Suprapubic skin (tissue), 4 donors: ENCODE results near the gene TAF3. TPM values are rescaled to one million over a fixed set of nuclear protein-coding genes. Genes with fewer than 3 reads are reported as not detected.

Source experiments
- DNase-seq, 2 donors: peaks; one replicate each; pipeline ENCODE4 v3.0.0-alpha.2; 2019; ENCODE audit warnings: low spot score in 2 of 2
- H3K27ac ChIP-seq: fragments of 200-600 bp; sonication (generic); one replicate; pipeline ENCODE4 v1.5.1; 2019
- H3K27me3 ChIP-seq: fragments of 200-600 bp; sonication (generic); one replicate; pipeline ENCODE4 v1.5.1; 2019
- H3K36me3 ChIP-seq: fragments of 200-600 bp; sonication (generic); one replicate; pipeline ENCODE4 v1.5.1; 2019
- H3K4me1 ChIP-seq: fragments of 200-600 bp; sonication (generic); one replicate; pipeline ENCODE4 v1.5.1; 2019
- H3K4me3 ChIP-seq: fragments of 200-600 bp; sonication (generic); one replicate; pipeline ENCODE4 v1.5.1; 2019; ENCODE audit warnings: mild to moderate bottlenecking
- H3K9me3 ChIP-seq: fragments of 200-600 bp; sonication (generic); one replicate; pipeline ENCODE4 v1.5.1; 2019
- EP300 ChIP-seq: sonication (generic); formaldehyde crosslinking; IDR thresholded peaks from one replicate; pipeline ENCODE4 v1.6.1; 2017; ENCODE audit warnings: antibody characterized with exemption
- POLR2A ChIP-seq, 2 donors: fragments of 450-650 bp; IDR thresholded peaks; one replicate each; pipeline ENCODE4 v1.6.1; 2017; ENCODE audit warnings: antibody characterized with exemption in 2 of 2, mild to moderate bottlenecking in 2 of 2, moderate library complexity in 2 of 2
- POLR2AphosphoS5 ChIP-seq, 3 donors: sonication (generic); formaldehyde crosslinking; IDR thresholded peaks; one replicate each; pipeline ENCODE4 v1.6.1; 2017; ENCODE audit warnings: antibody characterized with exemption in 3 of 3
- WGBS: methylation state at CpG from one replicate; pipeline ENCODE4 v1.1.5; 2018; 5-methylcytosine and 5-hydroxymethylcytosine counted together
- total RNA-seq, 4 donors: library from RNA; depleted of rRNA; stranded (reverse); fragments of >200 nt; gene quantifications; one replicate each; pipeline ENCODE4 v1.1.0, GENCODE V29; 2016
- TF ChIP-seq, protein P1 (sequence below), 2 donors: fragments of 200-600 bp in 1 of 2; fragments of 450-650 bp in 1 of 2; sonication (generic) in 1 of 2; IDR thresholded peaks; one replicate each; pipeline ENCODE4 v1.5.1; 2016 to 2019; ENCODE audit warnings: antibody characterized with exemption in 2 of 2, mild to moderate bottlenecking in 1 of 2, moderate library complexity in 1 of 2

TAF3 gene
- total RNA-seq, 4 donors from 2014 or later, result 5.6 to 13.3 (median 10.3) TPM

DNA sequence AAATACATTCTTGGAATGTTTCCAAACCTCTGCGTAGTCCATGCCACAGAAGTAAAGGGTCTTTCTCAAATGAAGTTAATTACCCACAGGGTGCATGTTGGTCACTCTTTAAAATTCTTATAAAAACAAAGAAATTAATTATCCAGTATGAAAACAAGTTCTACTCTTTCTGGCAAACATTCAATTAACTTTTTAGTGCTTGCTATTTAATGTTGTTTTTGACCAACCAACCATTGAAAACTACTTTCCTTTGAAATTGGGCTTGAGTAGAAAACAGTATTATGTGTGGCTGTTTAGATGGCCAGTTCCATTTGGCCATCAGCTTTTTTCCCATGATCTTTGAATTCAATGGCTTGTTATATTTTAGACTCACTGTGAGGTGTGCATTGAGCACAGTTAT is 83.0 kb downstream of the TAF3 start:
- H3K27ac ChIP-seq, result no peak overlapping the region
- H3K4me3 ChIP-seq, result no peak overlapping the region
- TF ChIP-seq, protein P1, sequence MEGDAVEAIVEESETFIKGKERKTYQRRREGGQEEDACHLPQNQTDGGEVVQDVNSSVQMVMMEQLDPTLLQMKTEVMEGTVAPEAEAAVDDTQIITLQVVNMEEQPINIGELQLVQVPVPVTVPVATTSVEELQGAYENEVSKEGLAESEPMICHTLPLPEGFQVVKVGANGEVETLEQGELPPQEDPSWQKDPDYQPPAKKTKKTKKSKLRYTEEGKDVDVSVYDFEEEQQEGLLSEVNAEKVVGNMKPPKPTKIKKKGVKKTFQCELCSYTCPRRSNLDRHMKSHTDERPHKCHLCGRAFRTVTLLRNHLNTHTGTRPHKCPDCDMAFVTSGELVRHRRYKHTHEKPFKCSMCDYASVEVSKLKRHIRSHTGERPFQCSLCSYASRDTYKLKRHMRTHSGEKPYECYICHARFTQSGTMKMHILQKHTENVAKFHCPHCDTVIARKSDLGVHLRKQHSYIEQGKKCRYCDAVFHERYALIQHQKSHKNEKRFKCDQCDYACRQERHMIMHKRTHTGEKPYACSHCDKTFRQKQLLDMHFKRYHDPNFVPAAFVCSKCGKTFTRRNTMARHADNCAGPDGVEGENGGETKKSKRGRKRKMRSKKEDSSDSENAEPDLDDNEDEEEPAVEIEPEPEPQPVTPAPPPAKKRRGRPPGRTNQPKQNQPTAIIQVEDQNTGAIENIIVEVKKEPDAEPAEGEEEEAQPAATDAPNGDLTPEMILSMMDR (IDR thresholded peaks at IDR 0.05), result no peak
- TF ChIP-seq EP300, result no peak
- no peak for TF ChIP-seq POLR2AphosphoS5 (IDR thresholded peaks at IDR 0.05)
- no peak for TF ChIP-seq POLR2A (IDR thresholded peaks at IDR 0.05)
- no peaks in the 10 kb centered on the region for H3K9me3 ChIP-seq
- H3K4me1 ChIP-seq, result no peaks in the 10 kb centered on the region
- peaks cover 3% of the 10 kb centered on the region for H3K36me3 ChIP-seq
- no peaks in the 10 kb centered on the region for H3K27me3 ChIP-seq
- DNase-seq, result no peak
- WGBS, result 98% methylated on average over 1 of the region's 1 CpG

DNA sequence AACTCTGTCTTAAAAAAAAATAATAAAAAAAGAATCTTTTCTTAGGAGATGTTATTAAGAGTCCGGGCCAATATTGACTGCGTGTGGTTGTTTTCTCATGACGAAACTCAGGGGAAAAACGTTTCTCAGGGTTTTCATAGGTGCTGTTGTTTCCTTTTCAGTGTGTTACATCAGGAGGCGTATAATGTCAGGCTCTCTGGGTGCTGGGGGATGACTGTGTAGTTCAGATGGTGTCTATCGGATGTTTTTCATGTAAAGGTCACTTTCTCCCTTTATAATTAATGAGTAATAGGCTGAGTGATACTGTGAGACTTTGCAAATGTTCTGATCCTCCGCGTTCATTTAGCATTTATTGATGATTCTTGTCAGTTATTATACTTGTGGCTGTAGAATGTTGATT is 84.1 kb downstream of the TAF3 start:
- H3K4me1 ChIP-seq, result no peaks in the 10 kb centered on the region
- TF ChIP-seq POLR2AphosphoS5 (IDR thresholded peaks at IDR 0.05) (no peak), EP300 (no peak), POLR2A (IDR thresholded peaks at IDR 0.05) (no peak)
- TF ChIP-seq, protein P1 (IDR thresholded peaks at IDR 0.05), result no peak
- no peaks in the 10 kb centered on the region for H3K27me3 ChIP-seq
- no peaks in the 10 kb centered on the region for H3K9me3 ChIP-seq
- 89% methylated on average over 8 of the region's 8 CpGs for WGBS
- no peak for DNase-seq
- H3K36me3 ChIP-seq, result peaks cover 3% of the 10 kb centered on the region
- H3K27ac ChIP-seq, result no peak overlapping the region
- no peak overlapping the region for H3K4me3 ChIP-seq

DNA sequence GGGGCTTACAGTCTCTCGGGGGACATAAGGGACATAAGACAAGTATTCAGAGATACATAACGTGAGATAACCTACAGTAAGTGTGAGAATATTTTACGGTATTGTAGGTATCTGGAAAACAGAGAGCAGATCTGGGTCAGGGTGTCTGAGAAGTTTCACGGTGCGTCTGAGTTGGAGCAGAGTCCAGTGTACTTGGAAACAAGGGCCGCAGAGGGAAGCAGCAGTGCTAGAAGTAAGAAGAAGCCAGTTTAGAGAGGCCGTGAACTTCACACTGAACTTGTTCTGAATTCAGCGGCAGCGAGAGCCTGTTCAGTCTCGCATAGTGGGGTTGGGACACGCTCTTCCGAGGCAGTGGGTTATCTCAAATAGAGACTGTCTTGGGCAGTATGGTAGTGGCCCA is 85.5 kb downstream of the TAF3 start:
- Histone ChIP-seq H3K27me3 (no peaks in the 10 kb centered on the region), H3K36me3 (peaks cover 3% of the 10 kb centered on the region), H3K27ac (no peak overlapping the region), H3K4me1 (no peaks in the 10 kb centered on the region), H3K9me3 (no peaks in the 10 kb centered on the region), H3K4me3 (no peak overlapping the region)
- DNase-seq, result no peak
- TF ChIP-seq, protein P1 (IDR thresholded peaks at IDR 0.05), result no peak
- TF ChIP-seq POLR2A (IDR thresholded peaks at IDR 0.05) (no peak), POLR2AphosphoS5 (IDR thresholded peaks at IDR 0.05) (no peak)
- 80% methylated on average over 12 of the region's 12 CpGs for WGBS

DNA sequence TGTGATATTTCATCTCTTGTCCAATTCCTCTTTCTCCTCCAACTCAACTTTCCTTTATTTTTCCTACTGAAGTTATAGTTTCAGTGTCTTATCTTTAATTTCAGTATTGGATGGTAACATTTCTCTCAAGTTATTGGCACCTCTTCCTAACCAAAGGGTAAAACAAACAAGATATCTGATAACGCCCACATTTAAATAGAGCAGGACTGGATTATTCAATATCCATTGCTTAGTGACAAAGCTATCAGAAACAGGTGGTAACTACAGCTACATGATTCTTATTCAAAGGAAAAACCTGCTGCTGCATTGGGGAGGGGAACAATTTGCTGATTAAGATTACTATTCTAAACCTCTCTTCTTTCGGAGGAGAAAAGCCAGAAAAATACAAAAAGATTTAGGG is 87.8 kb downstream of the TAF3 start:
- H3K4me3 ChIP-seq, result no peak overlapping the region
- TF ChIP-seq POLR2A (IDR thresholded peaks at IDR 0.05), result no peak
- no peak for TF ChIP-seq EP300
- TF ChIP-seq POLR2AphosphoS5 (IDR thresholded peaks at IDR 0.05), result no peak
- TF ChIP-seq, protein P1 (IDR thresholded peaks at IDR 0.05), result no peak
- no peaks in the 10 kb centered on the region for H3K9me3 ChIP-seq
- H3K4me1 ChIP-seq, result no peaks in the 10 kb centered on the region
- H3K36me3 ChIP-seq, result no peaks in the 10 kb centered on the region
- 83% methylated on average over 2 of the region's 2 CpGs for WGBS
- DNase-seq, result no peak
- no peaks in the 10 kb centered on the region for H3K27me3 ChIP-seq
- H3K27ac ChIP-seq, result no peak overlapping the region

DNA sequence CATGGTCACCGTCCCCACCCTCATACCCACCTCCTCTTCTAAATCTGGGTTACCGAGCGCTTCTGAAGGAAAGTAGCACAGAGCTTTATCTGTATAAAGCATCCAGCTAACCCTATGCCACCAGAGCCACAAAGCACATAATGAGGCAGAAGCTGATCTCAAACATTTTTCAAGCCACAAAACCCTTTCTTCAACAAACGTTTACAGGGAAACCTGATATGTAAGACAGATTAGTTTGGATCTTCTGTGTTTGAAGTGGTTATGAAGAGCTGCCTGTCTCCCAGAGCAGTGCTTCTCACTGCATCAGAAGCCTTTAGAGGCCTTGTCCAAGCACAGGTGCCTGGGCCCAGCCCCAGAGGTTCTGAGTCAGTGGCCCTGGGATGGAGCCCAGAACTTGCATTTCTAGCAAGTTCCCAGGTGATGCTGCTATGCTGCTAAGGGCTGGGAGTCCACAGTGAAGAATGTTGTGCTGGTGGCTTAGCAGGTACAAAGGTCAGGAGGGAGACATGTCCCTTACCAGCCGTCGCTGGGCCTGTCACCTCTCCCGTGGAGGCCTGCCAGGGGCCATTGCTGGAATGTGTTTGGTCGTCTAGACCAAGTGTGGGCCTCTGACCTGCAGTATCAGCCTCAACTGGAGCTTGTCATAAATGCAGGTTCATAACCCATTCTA is 90.4 kb downstream of the TAF3 start:
- Histone ChIP-seq H3K4me1 (no peaks in the 10 kb centered on the region), H3K9me3 (no peaks in the 10 kb centered on the region), H3K36me3 (no peaks in the 10 kb centered on the region), H3K4me3 (no peak overlapping the region), H3K27me3 (no peaks in the 10 kb centered on the region), H3K27ac (no peak overlapping the region)
- no peak for DNase-seq
- TF ChIP-seq, protein P1 (IDR thresholded peaks at IDR 0.05), result no peak
- TF ChIP-seq POLR2A (IDR thresholded peaks at IDR 0.05) (no peak), POLR2AphosphoS5 (IDR thresholded peaks at IDR 0.05) (no peak), EP300 (no peak)
- WGBS, result 93% methylated on average over 8 of the region's 8 CpGs
